Stomach smooth muscle (tissue), 2 donors: ENCODE results near the gene NOP9.

Experiments
- H3K27ac ChIP-seq: one replicate; pipeline ENCODE4 v1.7.0; 2013; ENCODE audit warnings: mild to moderate bottlenecking, low read length, inconsistent platforms
- H3K27me3 ChIP-seq, 2 donors: one replicate each; pipeline ENCODE4 v1.7.0; 2013; ENCODE audit warnings: low read length in 2 of 2; ENCODE audit not compliant: insufficient read depth in 2 of 2, control insufficient read depth in 1 of 2
- H3K36me3 ChIP-seq, 2 donors: one replicate each; pipeline ENCODE4 v1.7.0; 2013; ENCODE audit warnings: low read length in 2 of 2; ENCODE audit not compliant: control insufficient read depth in 2 of 2, insufficient read depth in 2 of 2
- H3K4me1 ChIP-seq: one replicate; pipeline ENCODE4 v1.7.0; 2013; ENCODE audit warnings: low read length; ENCODE audit not compliant: control insufficient read depth, insufficient read depth
- H3K4me3 ChIP-seq, 2 donors: one replicate each; pipeline ENCODE4 v1.7.0; 2013; ENCODE audit warnings: low read length in 2 of 2
- H3K9ac ChIP-seq, 2 donors: one replicate each; pipeline ENCODE4 v1.7.0; 2013; ENCODE audit warnings: low read length in 2 of 2, mild to moderate bottlenecking in 1 of 2
- H3K9me3 ChIP-seq, 2 donors: one replicate each; pipeline ENCODE4 v1.7.0; 2013; ENCODE audit warnings: low read length in 2 of 2; ENCODE audit not compliant: control insufficient read depth in 2 of 2
- donor health status: healthy.
- donor health status: Pancreatic carcinoma.

Gene NOP9

GRCh38 chr14:24258119-24258518, 41.5 kb upstream of the NOP9 start:
- Histone ChIP-seq H3K4me3 (no peak overlapping the region), H3K27me3 (no peaks in the 10 kb centered on the region), H3K9me3 (no peaks in the 10 kb centered on the region), H3K36me3 (no peaks in the 10 kb centered on the region), H3K27ac (no peak overlapping the region), H3K4me1 (no peaks in the 10 kb centered on the region), H3K9ac (no peak overlapping the region)

- no peak overlapping the region for H3K27ac ChIP-seq
- H3K9ac ChIP-seq: no peak overlapping the region
- no peaks in the 10 kb centered on the region for H3K9me3 ChIP-seq
- H3K36me3 ChIP-seq: no peaks in the 10 kb centered on the region
- no peaks in the 10 kb centered on the region for H3K27me3 ChIP-seq
- H3K4me3 ChIP-seq: no peak overlapping the region
- no peaks in the 10 kb centered on the region for H3K4me1 ChIP-seq
These were observed 40.9 kb upstream of the NOP9 start for GRCh38 chr14:24258548-24259265.

- Histone ChIP-seq H3K4me3 (no peak overlapping the region), H3K9ac (no peak overlapping the region), H3K9me3 (no peaks in the 10 kb centered on the region), H3K4me1 (no peaks in the 10 kb centered on the region), H3K27me3 (no peaks in the 10 kb centered on the region), H3K27ac (no peak overlapping the region), H3K36me3 (no peaks in the 10 kb centered on the region)
These were observed 40.2 kb upstream of the NOP9 start for GRCh38 chr14:24259282-24260025.

- Histone ChIP-seq H3K4me3 (no peak overlapping the region), H3K27me3 (no peaks in the 10 kb centered on the region), H3K9me3 (no peaks in the 10 kb centered on the region), H3K36me3 (peaks cover 0 to 2% of the 10 kb centered on the region in 2 donors), H3K4me1 (no peaks in the 10 kb centered on the region), H3K9ac (no peak overlapping the region), H3K27ac (no peak overlapping the region)
These were observed 39.4 kb upstream of the NOP9 start for GRCh38 chr14:24260026-24260779.

GRCh38 chr14:24260780-24261157, 38.9 kb upstream of the NOP9 start:
- peaks cover 0 to 3% of the 10 kb centered on the region in 2 donors for H3K36me3 ChIP-seq
- no peaks in the 10 kb centered on the region for H3K4me1 ChIP-seq

GRCh38 chr14:24261256-24261968, 38.2 kb upstream of the NOP9 start:
- Histone ChIP-seq H3K4me1 (no peaks in the 10 kb centered on the region), H3K27me3 (no peaks in the 10 kb centered on the region), H3K4me3 (no peak overlapping the region), H3K9me3 (no peaks in the 10 kb centered on the region), H3K9ac (no peak overlapping the region), H3K27ac (no peak overlapping the region), H3K36me3 (peaks cover 0 to 8% of the 10 kb centered on the region in 2 donors)

More at GRCh38 chr14:24260780-24261157, 38.9 kb upstream of the NOP9 start:
- Histone ChIP-seq H3K9ac (no peak overlapping the region), H3K27ac (no peak overlapping the region), H3K27me3 (no peaks in the 10 kb centered on the region), H3K9me3 (no peaks in the 10 kb centered on the region), H3K4me3 (no peak overlapping the region)

- H3K9ac ChIP-seq: no peak overlapping the region
- H3K9me3 ChIP-seq: no peaks in the 10 kb centered on the region
- no peak overlapping the region for H3K4me3 ChIP-seq
- no peak overlapping the region for H3K27ac ChIP-seq
- H3K36me3 ChIP-seq: peaks cover 0 to 11% of the 10 kb centered on the region in 2 donors
- H3K4me1 ChIP-seq: no peaks in the 10 kb centered on the region
- H3K27me3 ChIP-seq: no peaks in the 10 kb centered on the region
These were observed 37.7 kb upstream of the NOP9 start for GRCh38 chr14:24261969-24262327.

- no peaks in the 10 kb centered on the region for H3K27me3 ChIP-seq
- no peaks in the 10 kb centered on the region for H3K4me1 ChIP-seq
- H3K4me3 ChIP-seq: no peak within 1 kb of the TSS
- H3K9ac ChIP-seq: no peak within 1 kb of the TSS
- H3K9me3 ChIP-seq: no peaks in the 10 kb centered on the region
- H3K36me3 ChIP-seq: peaks cover 4 to 14% of the 10 kb centered on the region in 2 donors
- no peak within 1 kb of the TSS for H3K27ac ChIP-seq
These were observed 36.6 kb upstream of the NOP9 start, which contains the start of gene TGM1 for GRCh38 chr14:24262821-24263733. TSS of gene TGM1 (minus strand) at chr14:24263177. CDS start at chr14:24262352, 825 bp downstream.

- Histone ChIP-seq H3K4me3 (no peak overlapping the region), H3K27me3 (no peaks in the 10 kb centered on the region), H3K27ac (no peak overlapping the region), H3K9me3 (no peaks in the 10 kb centered on the region), H3K4me1 (no peaks in the 10 kb centered on the region), H3K36me3 (peaks cover 4 to 16% of the 10 kb centered on the region in 2 donors), H3K9ac (no peak overlapping the region)
These were observed 35.8 kb upstream of the NOP9 start for GRCh38 chr14:24263848-24264247.
